ENCODE results near the gene SOX18.

DNA sequence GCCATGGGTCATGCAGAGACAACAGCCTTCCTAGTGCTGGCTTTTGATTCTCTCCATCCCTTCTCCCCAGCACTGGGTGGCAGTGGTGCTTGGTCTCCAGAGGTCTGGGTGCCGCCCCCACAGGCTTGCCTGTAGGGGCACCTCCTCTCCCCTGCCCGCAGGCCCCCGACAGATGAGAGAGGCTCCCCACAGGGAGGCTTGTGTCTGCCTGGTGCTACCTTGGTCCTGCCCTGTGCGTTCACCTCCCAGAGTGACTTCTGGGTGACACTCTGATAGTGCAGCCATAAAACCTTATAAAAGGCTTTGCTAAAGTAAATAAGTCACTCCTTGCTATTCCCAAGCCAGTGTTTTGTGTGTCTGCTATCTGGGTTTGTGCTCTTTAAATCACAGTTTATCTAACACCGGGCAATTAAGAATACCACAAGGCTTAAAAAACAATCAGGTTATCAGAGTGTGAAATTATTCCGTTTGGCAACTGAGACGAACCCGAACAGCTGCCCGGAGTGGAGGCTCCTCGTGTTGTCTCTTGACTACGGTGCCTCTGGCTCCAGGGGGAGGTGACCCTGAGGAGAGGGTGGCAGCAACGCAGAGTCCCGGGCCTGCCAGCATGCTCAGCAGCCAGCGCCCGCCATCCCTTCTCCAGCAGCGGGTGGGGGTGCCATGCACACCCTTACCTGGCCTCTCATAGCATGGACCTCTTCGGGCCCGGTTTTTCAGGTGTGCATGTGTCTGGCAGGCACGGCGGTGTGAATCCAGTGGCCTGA, 18.9 kb downstream of the SOX18 start:
- TF ChIP-seq, protein P1, sequence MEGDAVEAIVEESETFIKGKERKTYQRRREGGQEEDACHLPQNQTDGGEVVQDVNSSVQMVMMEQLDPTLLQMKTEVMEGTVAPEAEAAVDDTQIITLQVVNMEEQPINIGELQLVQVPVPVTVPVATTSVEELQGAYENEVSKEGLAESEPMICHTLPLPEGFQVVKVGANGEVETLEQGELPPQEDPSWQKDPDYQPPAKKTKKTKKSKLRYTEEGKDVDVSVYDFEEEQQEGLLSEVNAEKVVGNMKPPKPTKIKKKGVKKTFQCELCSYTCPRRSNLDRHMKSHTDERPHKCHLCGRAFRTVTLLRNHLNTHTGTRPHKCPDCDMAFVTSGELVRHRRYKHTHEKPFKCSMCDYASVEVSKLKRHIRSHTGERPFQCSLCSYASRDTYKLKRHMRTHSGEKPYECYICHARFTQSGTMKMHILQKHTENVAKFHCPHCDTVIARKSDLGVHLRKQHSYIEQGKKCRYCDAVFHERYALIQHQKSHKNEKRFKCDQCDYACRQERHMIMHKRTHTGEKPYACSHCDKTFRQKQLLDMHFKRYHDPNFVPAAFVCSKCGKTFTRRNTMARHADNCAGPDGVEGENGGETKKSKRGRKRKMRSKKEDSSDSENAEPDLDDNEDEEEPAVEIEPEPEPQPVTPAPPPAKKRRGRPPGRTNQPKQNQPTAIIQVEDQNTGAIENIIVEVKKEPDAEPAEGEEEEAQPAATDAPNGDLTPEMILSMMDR (IDR thresholded peaks at IDR 0.05 in 8 of 11, conservative IDR thresholded peaks at IDR 0.05 in 3 of 11), result no peak
- TF ChIP-seq POLR2A (IDR thresholded peaks at IDR 0.05), result no peak

All from spleen (tissue), 7 donors.